Esophagus squamous epithelium (tissue), 5 donors: ENCODE data around the gene TNF. TPM values are rescaled to one million over a fixed set of nuclear protein-coding genes. Genes with fewer than 3 reads are reported as not detected.

ENCODE experiments used
- DNase-seq: peaks from one replicate; lab custom pipeline; 2025; lab: John Stamatoyannopoulos, UW
- H3K27ac ChIP-seq, 4 donors: fragments of 200-600 bp; sonication (generic); one replicate each; pipeline ENCODE4 v1.5.1; 2016 to 2019; ENCODE audit warnings: mild to moderate bottlenecking in 1 of 4
- H3K27me3 ChIP-seq, 4 donors: fragments of 200-600 bp; sonication (generic); 1 replicate in 3 of 4; 2 replicates in 1 of 4; pipeline versions ENCODE4 v1.5.1 to v1.6.0; 2017 to 2021; ENCODE audit warnings: antibody characterized with exemption in 1 of 4
- H3K36me3 ChIP-seq, 3 donors: fragments of 200-600 bp; sonication (generic); one replicate each; pipeline ENCODE4 v1.5.1; 2016 to 2019
- H3K4me1 ChIP-seq, 3 donors: fragments of 200-600 bp; sonication (generic); one replicate each; pipeline ENCODE4 v1.5.1; 2017 to 2019
- H3K4me3 ChIP-seq, 4 donors: fragments of 200-600 bp; sonication (generic); 1 replicate in 3 of 4; 2 replicates in 1 of 4; pipeline ENCODE4 v1.5.1; 2016 to 2019; ENCODE audit warnings: mild to moderate bottlenecking in 2 of 4, moderate library complexity in 1 of 4
- H3K9me3 ChIP-seq, 3 donors: fragments of 200-600 bp; sonication (generic); one replicate each; pipeline ENCODE4 v1.5.1; 2016 to 2019
- CTCF ChIP-seq, 6 experiments: fragments of 450-650 bp in 4 of 6; fragments of 200-600 bp in 2 of 6; sonication (generic) in 2 of 6; IDR thresholded peaks; one replicate each; pipeline ENCODE4 v1.5.1; 2016 to 2019; ENCODE audit warnings: antibody characterized with exemption in 6 of 6, mild to moderate bottlenecking in 4 of 6, moderate library complexity in 4 of 6
- POLR2A ChIP-seq, 4 donors: fragments of 450-650 bp; IDR thresholded peaks; one replicate each; pipeline ENCODE4 v1.6.1; 2017; ENCODE audit warnings: antibody characterized with exemption in 4 of 4, mild to moderate bottlenecking in 4 of 4, moderate library complexity in 3 of 4
- WGBS, 2 donors: methylation state at CpG; one replicate each; pipeline ENCODE4 v1.1.5; 2018; 5-methylcytosine and 5-hydroxymethylcytosine counted together
- intact Hi-C: fragments of 100-400 bp; cut with DNase I; formaldehyde crosslinking; loops from one replicate; pipeline ENCODE4 v1.15.0; 2022
- total RNA-seq, 4 donors: library from RNA; depleted of rRNA; stranded (reverse); fragments of >200 nt; gene quantifications; one replicate each; pipeline ENCODE4 v1.1.0, GENCODE V29; 2016
- donor health status: DM: yes; HTN: yes; CAD: no.

Gene TNF
- total RNA-seq, 4 donors from 2014 or later = 0.27 to 0.95 (median 0.61) TPM; not detected in 1

GRCh38 chr6:31609519-31610406 lies 34.4 kb downstream of the TNF start:
- intact Hi-C loops = no loop called here
- no peaks in the 10 kb centered on the region for H3K4me1 ChIP-seq
- 71 to 75% methylated on average over 8 of the region's 8 CpGs for WGBS, 2 donors
- H3K9me3 ChIP-seq = no peaks in the 10 kb centered on the region
- TF ChIP-seq CTCF (IDR thresholded peaks at IDR 0.05) (no peak), POLR2A (IDR thresholded peaks at IDR 0.05) (no peak)
- no peak overlapping the region for H3K27ac ChIP-seq
- no peaks in the 10 kb centered on the region for H3K27me3 ChIP-seq
- H3K36me3 ChIP-seq = no peaks in the 10 kb centered on the region
- H3K4me3 ChIP-seq = no peak overlapping the region
- no peak for DNase-seq

- WGBS, 2 donors = 62 to 76% methylated on average over 4 of the region's 4 CpGs
- Histone ChIP-seq H3K27ac (no peak overlapping the region), H3K36me3 (no peaks in the 10 kb centered on the region), H3K27me3 (no peaks in the 10 kb centered on the region), H3K4me3 (no peak overlapping the region), H3K9me3 (no peaks in the 10 kb centered on the region), H3K4me1 (no peaks in the 10 kb centered on the region)
- TF ChIP-seq POLR2A (IDR thresholded peaks at IDR 0.05) = no peak
- TF ChIP-seq CTCF (IDR thresholded peaks at IDR 0.05) = no peak
- DNase-seq = no peak
- intact Hi-C loops = no loop called here
These were observed 35.6 kb downstream of the TNF start for GRCh38 chr6:31610968-31611367.

- Histone ChIP-seq H3K36me3 (no peaks in the 10 kb centered on the region), H3K27ac (no peak overlapping the region), H3K9me3 (no peaks in the 10 kb centered on the region), H3K27me3 (no peaks in the 10 kb centered on the region), H3K4me3 (no peak overlapping the region), H3K4me1 (no peaks in the 10 kb centered on the region)
- intact Hi-C loops = no loop called here
- TF ChIP-seq POLR2A (IDR thresholded peaks at IDR 0.05) (no peak), CTCF (IDR thresholded peaks at IDR 0.05) (no peak)
- 68 to 69% methylated on average over 7 to 8 of the region's 8 CpGs for WGBS, 2 donors
- no peak for DNase-seq
These were observed 38.8 kb downstream of the TNF start for GRCh38 chr6:31614075-31614619.

- no peaks in the 10 kb centered on the region for H3K9me3 ChIP-seq
- WGBS, 2 donors = 62 to 72% methylated on average over 6 of the region's 6 CpGs
- H3K4me1 ChIP-seq = peaks cover 0 to 5% (median 3%) of the 10 kb centered on the region in 3 donors
- intact Hi-C loops = no loop called here
- H3K27me3 ChIP-seq = no peaks in the 10 kb centered on the region
- H3K27ac ChIP-seq = peak within 1 kb of the TSS in 2 of 4 donors; percentile 36 to 68
- peak within 1 kb of the TSS in 2 of 4 donors; percentile 17 to 45 for H3K4me3 ChIP-seq
- TF ChIP-seq CTCF (IDR thresholded peaks at IDR 0.05) = no peak
- TF ChIP-seq POLR2A (IDR thresholded peaks at IDR 0.05) = no peak
- no peaks in the 10 kb centered on the region for H3K36me3 ChIP-seq
- DNase-seq = no peak
These were observed 39.6 kb downstream of the TNF start, which contains the start of gene AIF1 for GRCh38 chr6:31614684-31615578. AIF1 (plus strand) TSS chr6:31615234; CDS start chr6:31615330, 96 bp downstream.
